CD4-positive, alpha-beta memory T cell (primary cell): ENCODE results near the gene ADGRG2. TPM values are rescaled to one million over a fixed set of nuclear protein-coding genes. Genes with fewer than 3 reads are reported as not detected.
"Not testable (repeated sequence)": the region's sequence is repeated elsewhere in the genome, so short reads cannot be mapped to it uniquely, and the experiment has no call there.

Source experiments
- CTCF ChIA-PET: fragments of 350-600 bp; sonication (Branson Sonifier 250); formaldehyde crosslinking; loops from one replicate; lab custom pipeline; 2021; ENCODE audit warnings: inconsistent platforms; ENCODE audit not compliant: partially characterized antibody; lab: Charles Lee
- POLR2A ChIA-PET: fragments of 350-600 bp; sonication (Branson Sonifier 250); formaldehyde crosslinking; loops from one replicate; lab custom pipeline; 2021; ENCODE audit not compliant: partially characterized antibody; lab: Charles Lee
- DNase-seq, 5 donors: peaks; one replicate each; pipeline versions ENCODE4 v3.0.0 to v3.0.0-alpha.2; 2020 to 2022; ENCODE audit warnings: mixed read lengths in 1 of 5
- H3K27ac ChIP-seq: one replicate; pipeline ENCODE4 v1.7.0; 2013; ENCODE audit warnings: low read depth, low read length
- H3K27me3 ChIP-seq: 2 replicates; pipeline ENCODE4 v1.7.0; 2013; ENCODE audit warnings: mild to moderate bottlenecking, low read length, moderate library complexity; ENCODE audit not compliant: insufficient read depth
- H3K36me3 ChIP-seq: 2 replicates; pipeline ENCODE4 v1.7.0; 2013; ENCODE audit warnings: mild to moderate bottlenecking, low read length, moderate library complexity; ENCODE audit not compliant: insufficient read depth
- H3K4me1 ChIP-seq: 2 replicates; pipeline ENCODE4 v1.7.0; 2013; ENCODE audit warnings: mild to moderate bottlenecking, low read length, moderate library complexity; ENCODE audit not compliant: insufficient read depth
- H3K4me3 ChIP-seq, 2 donors: one replicate each; pipeline ENCODE4 v1.7.0; 2013; ENCODE audit warnings: low read length in 2 of 2, mild to moderate bottlenecking in 1 of 2
- H3K9me3 ChIP-seq, 2 donors: one replicate each; pipeline ENCODE4 v1.7.0; 2013; ENCODE audit warnings: low read length in 2 of 2, control low read depth in 1 of 2; ENCODE audit not compliant: control insufficient read depth in 1 of 2
- H3K27ac Mint-ChIP-seq, 7 donors: one replicate each; pipeline ENCODE4 v1.8.0; 2020 to 2021; ENCODE audit warnings: mixed read lengths in 7 of 7, mild to moderate bottlenecking in 6 of 7, inconsistent platforms in 3 of 7, moderate library complexity in 3 of 7
- H3K27me3 Mint-ChIP-seq, 2 donors: one replicate each; pipeline ENCODE4 v1.8.0; 2020 to 2021; ENCODE audit warnings: mixed read lengths in 2 of 2
- H3K36me3 Mint-ChIP-seq, 2 donors: one replicate each; pipeline ENCODE4 v1.8.0; 2020 to 2021; ENCODE audit warnings: mixed read lengths in 2 of 2, inconsistent platforms in 1 of 2, mild to moderate bottlenecking in 1 of 2
- H3K4me1 Mint-ChIP-seq, 4 donors: one replicate each; pipeline ENCODE4 v1.8.0; 2020 to 2021; ENCODE audit warnings: mixed read lengths in 4 of 4, mild to moderate bottlenecking in 1 of 4
- H3K4me3 Mint-ChIP-seq, 8 donors: one replicate each; pipeline ENCODE4 v1.8.0; 2020 to 2021; ENCODE audit warnings: mixed read lengths in 8 of 8, mild to moderate bottlenecking in 7 of 8, moderate library complexity in 6 of 8, inconsistent platforms in 3 of 8
- H3K9me3 Mint-ChIP-seq, 8 donors: one replicate each; pipeline ENCODE4 v1.8.0; 2020 to 2021; ENCODE audit warnings: mixed read lengths in 8 of 8, mild to moderate bottlenecking in 5 of 8, inconsistent platforms in 3 of 8, moderate library complexity in 1 of 8
- intact Hi-C: fragments of 100-400 bp; cut with micrococcal nuclease; formaldehyde crosslinking; loops from one replicate; pipeline ENCODE4 v1.15.1; 2023
- polyA plus RNA-seq, 2 donors: library from polyadenylated mRNA; unstranded; fragments of 300-500 nt; fragmentation: Illumina TruSeq; gene quantifications; one replicate each; pipeline ENCODE4 v1.2.3, GENCODE V29; 2021
- total RNA-seq, 2 experiments: library from RNA; stranded (reverse); gene quantifications; one replicate each; pipeline ENCODE4 v1.2.3, GENCODE V29; 2021

Gene ADGRG2
- total and polyA plus RNA-seq, 4 experiments from 2014 or later: not detected

GRCh38 chrX:19034025-19034424 lies 88.2 kb downstream of the ADGRG2 start:
- Mint-ChIP-seq H3K4me1 (no peaks in the 10 kb centered on the region), H3K36me3 (no peaks in the 10 kb centered on the region)
- DNase-seq: no peak

GRCh38 chrX:19030805-19031204 lies 91.5 kb downstream of the ADGRG2 start:
- Mint-ChIP-seq H3K27ac (no peak overlapping the region), H3K27me3 (no peaks in the 10 kb centered on the region), H3K36me3 (no peaks in the 10 kb centered on the region), H3K9me3 (peaks cover 0 to 2% (median 0%) of the 10 kb centered on the region in 8 donors), H3K4me1 (no peaks in the 10 kb centered on the region), H3K4me3 (no peak overlapping the region)
- DNase-seq: no peak
- ChIA-PET POLR2A (no interaction called here), CTCF (no interaction called here)
- intact Hi-C loops: no loop called here
- Histone ChIP-seq H3K36me3 (no peaks in the 10 kb centered on the region), H3K27me3 (no peaks in the 10 kb centered on the region), H3K4me1 (no peaks in the 10 kb centered on the region), H3K9me3 (no peaks in the 10 kb centered on the region), H3K4me3 (no peak overlapping the region), H3K27ac (no peak overlapping the region)

More at GRCh38 chrX:19034025-19034424, 88.2 kb downstream of the ADGRG2 start:
- peaks cover 0 to 2% (median 0%) of the 10 kb centered on the region in 8 donors for H3K9me3 Mint-ChIP-seq
- intact Hi-C loops: no loop called here
- ChIA-PET POLR2A (no interaction called here), CTCF (no interaction called here)
- no peaks in the 10 kb centered on the region for H3K27me3 ChIP-seq
- no peaks in the 10 kb centered on the region for H3K36me3 ChIP-seq
- H3K27ac ChIP-seq: no peak overlapping the region
- H3K27ac Mint-ChIP-seq: no peak overlapping the region
- H3K4me3 Mint-ChIP-seq: no peak overlapping the region
- no peaks in the 10 kb centered on the region for H3K9me3 ChIP-seq
- no peaks in the 10 kb centered on the region for H3K4me1 ChIP-seq
- no peak overlapping the region for H3K4me3 ChIP-seq
- no peaks in the 10 kb centered on the region for H3K27me3 Mint-ChIP-seq

GRCh38 chrX:19028560-19028959 lies 93.7 kb downstream of the ADGRG2 start:
- no peak overlapping the region for H3K27ac ChIP-seq
- H3K27me3 Mint-ChIP-seq: no peaks in the 10 kb centered on the region
- H3K4me3 Mint-ChIP-seq: no peak overlapping the region
- no peaks in the 10 kb centered on the region for H3K9me3 ChIP-seq
- CTCF ChIA-PET: interaction anchor here (1.3 kb wide), 1 partner anchor 16 kb away, joined by 3 read pairs; no protein-coding TSS in a partner anchor
- H3K27me3 ChIP-seq: no peaks in the 10 kb centered on the region
- peaks cover 0 to 2% (median 0%) of the 10 kb centered on the region in 8 donors for H3K9me3 Mint-ChIP-seq
- no peak overlapping the region for H3K27ac Mint-ChIP-seq
- H3K4me1 ChIP-seq: no peaks in the 10 kb centered on the region
- H3K4me1 Mint-ChIP-seq: no peaks in the 10 kb centered on the region
- no peak overlapping the region for H3K4me3 ChIP-seq
- no peaks in the 10 kb centered on the region for H3K36me3 Mint-ChIP-seq
- POLR2A ChIA-PET: no interaction called here
- intact Hi-C loops: no loop called here
- H3K36me3 ChIP-seq: no peaks in the 10 kb centered on the region
- DNase-seq: no peak

GRCh38 chrX:19024366-19024765 lies 97.9 kb downstream of the ADGRG2 start:
- no peaks in the 10 kb centered on the region for H3K36me3 ChIP-seq
- ChIA-PET CTCF (no interaction called here), POLR2A (no interaction called here)
- H3K4me3 Mint-ChIP-seq: no peak overlapping the region
- no peak for DNase-seq
- H3K27ac Mint-ChIP-seq: no peak overlapping the region
- no peaks in the 10 kb centered on the region for H3K27me3 ChIP-seq
- H3K4me1 Mint-ChIP-seq: no peaks in the 10 kb centered on the region
- H3K9me3 Mint-ChIP-seq: peaks cover 0 to 1% (median 0%) of the 10 kb centered on the region in 8 donors
- intact Hi-C loops: no loop called here
- H3K27ac ChIP-seq: no peak overlapping the region
- H3K4me3 ChIP-seq: no peak overlapping the region
- H3K36me3 Mint-ChIP-seq: no peaks in the 10 kb centered on the region
- no peaks in the 10 kb centered on the region for H3K9me3 ChIP-seq
- H3K27me3 Mint-ChIP-seq: no peaks in the 10 kb centered on the region
- no peaks in the 10 kb centered on the region for H3K4me1 ChIP-seq

- CTCF ChIA-PET: no interaction called here
- Mint-ChIP-seq H3K4me3 (no peak overlapping the region), H3K27ac (no peak overlapping the region)
These were observed 102.3 kb downstream of the ADGRG2 start for GRCh38 chrX:19019996-19020395.

GRCh38 chrX:19017271-19017670 lies 105.0 kb downstream of the ADGRG2 start:
- Mint-ChIP-seq H3K27ac (no peak overlapping the region), H3K9me3 (no peaks in the 10 kb centered on the region), H3K36me3 (no peaks in the 10 kb centered on the region), H3K27me3 (no peaks in the 10 kb centered on the region), H3K4me3 (no peak overlapping the region), H3K4me1 (no peaks in the 10 kb centered on the region)
- Histone ChIP-seq H3K9me3 (no peaks in the 10 kb centered on the region), H3K36me3 (no peaks in the 10 kb centered on the region), H3K4me1 (no peaks in the 10 kb centered on the region), H3K4me3 (no peak overlapping the region), H3K27ac (no peak overlapping the region), H3K27me3 (no peaks in the 10 kb centered on the region)
- POLR2A ChIA-PET: no interaction called here
- CTCF ChIA-PET: no interaction called here
- intact Hi-C loops: no loop called here
- no peak for DNase-seq

More at GRCh38 chrX:19019996-19020395, 102.3 kb downstream of the ADGRG2 start:
- POLR2A ChIA-PET: no interaction called here
- no peak for DNase-seq
- Mint-ChIP-seq H3K36me3 (no peaks in the 10 kb centered on the region), H3K4me1 (no peaks in the 10 kb centered on the region), H3K9me3 (peaks cover 0 to 1% (median 0%) of the 10 kb centered on the region in 8 donors), H3K27me3 (no peaks in the 10 kb centered on the region)
- H3K27ac ChIP-seq: no peak overlapping the region
- H3K27me3 ChIP-seq: no peaks in the 10 kb centered on the region
- H3K4me3 ChIP-seq: no peak overlapping the region
- H3K36me3 ChIP-seq: no peaks in the 10 kb centered on the region
- no peaks in the 10 kb centered on the region for H3K9me3 ChIP-seq
- no peaks in the 10 kb centered on the region for H3K4me1 ChIP-seq
- intact Hi-C loops: no loop called here

GRCh38 chrX:19016614-19017013 lies 105.7 kb downstream of the ADGRG2 start:
- H3K27ac Mint-ChIP-seq, H3K4me3 Mint-ChIP-seq, CTCF ChIA-PET, H3K27ac ChIP-seq, POLR2A ChIA-PET, H3K4me1 ChIP-seq, H3K36me3 ChIP-seq, H3K9me3 Mint-ChIP-seq, DNase-seq, intact Hi-C loops, H3K27me3 Mint-ChIP-seq, H3K4me3 ChIP-seq, H3K9me3 ChIP-seq, H3K4me1 Mint-ChIP-seq, H3K27me3 ChIP-seq, H3K36me3 Mint-ChIP-seq: not testable (repeated sequence)

- POLR2A ChIA-PET: no interaction called here
- DNase-seq: no peak
- H3K27ac Mint-ChIP-seq: no peak overlapping the region
- CTCF ChIA-PET: interaction anchor here (0.9 kb wide), 1 partner anchor 9 kb away, joined by 3 read pairs; no protein-coding TSS in a partner anchor
- intact Hi-C loops: no loop called here
- H3K4me1 Mint-ChIP-seq: no peaks in the 10 kb centered on the region
- no peaks in the 10 kb centered on the region for H3K36me3 Mint-ChIP-seq
- no peaks in the 10 kb centered on the region for H3K4me1 ChIP-seq
- H3K27me3 Mint-ChIP-seq: no peaks in the 10 kb centered on the region
- H3K27ac ChIP-seq: no peak overlapping the region
- no peak overlapping the region for H3K4me3 ChIP-seq
- H3K36me3 ChIP-seq: no peaks in the 10 kb centered on the region
- no peak overlapping the region for H3K4me3 Mint-ChIP-seq
- H3K9me3 ChIP-seq: no peaks in the 10 kb centered on the region
- no peaks in the 10 kb centered on the region for H3K27me3 ChIP-seq
- H3K9me3 Mint-ChIP-seq: no peaks in the 10 kb centered on the region
These were observed 114.4 kb downstream of the ADGRG2 start for GRCh38 chrX:19007868-19008267.
